Psoas muscle (tissue), 8 donors: Measurements from ENCODE around the gene NRM. TPM values are rescaled to one million over a fixed set of nuclear protein-coding genes. Genes with fewer than 3 reads are reported as not detected.
A peak's percentile ranks its signal among the peaks of the same experiment; 100 is the strongest.
"Not testable (repeated sequence)": the region's sequence is repeated elsewhere in the genome, so short reads cannot be mapped to it uniquely, and the experiment has no call there.

Source experiments
- ATAC-seq, 4 donors: fragments of 200-7000 bp; cut with Tn5 transposase; one replicate each; pipeline ENCODE4 v1.9.1; 2020; ENCODE audit warnings: moderate library complexity in 3 of 4, mild to moderate bottlenecking in 2 of 4
- DNase-seq, 2 donors: peaks; one replicate each; pipeline ENCODE4 v3.0.0-alpha.2; 2020
- H3K27ac ChIP-seq: fragments of 200-600 bp; one replicate; pipeline ENCODE4 v1.8.0; 2022
- H3K27me3 ChIP-seq, 3 donors: fragments of 200-600 bp in 1 of 3; one replicate each; pipeline versions ENCODE4 v1.6.1 to v1.8.0; 2013 to 2022; ENCODE audit warnings: low read length in 2 of 3, mild to moderate bottlenecking in 2 of 3, moderate library complexity in 1 of 3; ENCODE audit not compliant: insufficient read depth in 3 of 3
- H3K36me3 ChIP-seq, 2 donors: fragments of 200-600 bp in 1 of 2; one replicate each; pipeline versions ENCODE4 v1.6.1 to v1.8.0; 2013 to 2022; ENCODE audit warnings: low read depth in 1 of 2, mild to moderate bottlenecking in 1 of 2, moderate library complexity in 1 of 2; ENCODE audit not compliant: insufficient read depth in 1 of 2
- H3K4me1 ChIP-seq: fragments of 200-600 bp; one replicate; pipeline ENCODE4 v1.8.0; 2022
- H3K4me3 ChIP-seq: fragments of 200-600 bp; one replicate; pipeline ENCODE4 v1.8.0; 2022; ENCODE audit warnings: mild to moderate bottlenecking
- H3K9me3 ChIP-seq: fragments of 200-600 bp; one replicate; pipeline ENCODE4 v1.8.0; 2022
- CTCF ChIP-seq: fragments of 200-600 bp; IDR thresholded peaks from one replicate; pipeline ENCODE4 v1.8.0; 2022; ENCODE audit warnings: antibody characterized with exemption
- WGBS, 3 donors: extraction: QIAGEN DNeasy Blood & Tissue Kit; methylation state at CpG; one replicate each; pipeline versions ENCODE4 v1.1.6 to v1.1.7; 2013; 5-methylcytosine and 5-hydroxymethylcytosine counted together
- intact Hi-C, 2 donors: fragments of 100-400 bp; cut with DNase I; formaldehyde crosslinking; loops; one replicate each; pipeline versions ENCODE4 v1.11.0 to v1.14.2; 2022
- polyA plus RNA-seq, 3 donors: library from polyadenylated mRNA; stranded (reverse); fragments of 200-250 nt; gene quantifications; one replicate each; pipeline ENCODE4 v1.2.3, GENCODE V29; 2013
- total RNA-seq, 4 donors: library from RNA; stranded (reverse); fragmentation: NEBNext Ultra II Directional in 2 of 4; extraction: Animal tissue kit (Norgen Biotek cat#: 25700) in 2 of 4; gene quantifications; one replicate each; pipeline versions ENCODE4 v1.2.1 to v1.2.4, GENCODE V29; 2021 to 2023
- donor health status: healthy with polysubstance abuse.
- donor health status: DM: no; HTN: no; CAD: no; lungs with moderate emphysema.
- donor health status: Bipolar disorder and iron deficiency.
- donor health status: healthy.
- donor health status: DM: yes; HTN: yes; CAD: no.
- donor health status: DM: no; HTN: no; CAD: no.
- donor health status: DM: no; HTN: no; CAD: no.
- donor health status: DM: yes; HTN: yes; CAD: no.

Gene NRM
- total and polyA plus RNA-seq, 7 donors: 1.8 to 4.1 (median 2.4) TPM

- WGBS, 3 donors: 88 to 95% (median 90%) methylated on average over 34 of the region's 34 CpGs
- Histone ChIP-seq H3K36me3 (peaks cover 14 to 100% of the 10 kb centered on the region in 2 donors), H3K9me3 (no peaks in the 10 kb centered on the region), H3K4me1 (no peaks in the 10 kb centered on the region), H3K27me3 (no peaks in the 10 kb centered on the region), H3K27ac (no peak overlapping the region), H3K4me3 (no peak overlapping the region)
- ATAC-seq: no peak
- TF ChIP-seq CTCF: no peak
- intact Hi-C loops: no loop called here
- DNase-seq: peak in 1 of 2 donors; percentile 36
Observed at GRCh38 chr6:30664994-30665767, 25.6 kb downstream of the NRM start.

GRCh38 chr6:30657922-30658321, 32.9 kb downstream of the NRM start:
- H3K9me3 ChIP-seq, H3K4me1 ChIP-seq, intact Hi-C loops, DNase-seq, H3K4me3 ChIP-seq, ATAC-seq, H3K27ac ChIP-seq, H3K27me3 ChIP-seq: not testable (repeated sequence)
- WGBS, 3 donors: 92 to 95% (median 94%) methylated on average over 5 of the region's 5 CpGs
- peaks cover 7 to 100% of the 10 kb centered on the region in 2 donors for H3K36me3 ChIP-seq

GRCh38 chr6:30657454-30657853, 33.3 kb downstream of the NRM start:
- H3K4me3 ChIP-seq: no peak overlapping the region
- TF ChIP-seq CTCF: no peak
- H3K27ac ChIP-seq: no peak overlapping the region
- H3K4me1 ChIP-seq: no peaks in the 10 kb centered on the region
- H3K9me3 ChIP-seq: no peaks in the 10 kb centered on the region
- H3K36me3 ChIP-seq: peaks cover 5 to 100% of the 10 kb centered on the region in 2 donors
- no peak for ATAC-seq
- intact Hi-C loops: no loop called here
- H3K27me3 ChIP-seq: no peaks in the 10 kb centered on the region
- no peak for DNase-seq

- 78 to 85% (median 81%) methylated on average over 7 of the region's 7 CpGs for whole genome bisulfite sequencing, 3 donors
- H3K36me3 ChIP-seq: peaks cover 5 to 100% of the 10 kb centered on the region in 2 donors
- no peak for TF ChIP-seq CTCF
- no peak overlapping the region for H3K4me3 ChIP-seq
- no peaks in the 10 kb centered on the region for H3K4me1 ChIP-seq
- no peaks in the 10 kb centered on the region for H3K9me3 ChIP-seq
- H3K27me3 ChIP-seq: no peaks in the 10 kb centered on the region
- no peak overlapping the region for H3K27ac ChIP-seq
- intact Hi-C loops: no loop called here
- DNase-seq: no peak
- ATAC-seq: no peak
Observed at GRCh38 chr6:30656513-30656912, 34.3 kb downstream of the NRM start.

- peaks cover 5 to 100% of the 10 kb centered on the region in 2 donors for H3K36me3 ChIP-seq
- no peak for TF ChIP-seq CTCF
- H3K4me1 ChIP-seq: no peaks in the 10 kb centered on the region
- H3K4me3 ChIP-seq: no peak overlapping the region
- DNase-seq (no peak), ATAC-seq (no peak)
- H3K27ac ChIP-seq: no peak overlapping the region
- no peaks in the 10 kb centered on the region for H3K27me3 ChIP-seq
- no peaks in the 10 kb centered on the region for H3K9me3 ChIP-seq
- intact Hi-C loops: no loop called here
- 84 to 93% (median 89%) methylated on average over 3 of the region's 3 CpGs for WGBS, 3 donors
Observed at GRCh38 chr6:30655743-30656094, 35.1 kb downstream of the NRM start.
